LoVo (cell line): Measurements from ENCODE around the gene HDAC3.
A peak's percentile ranks its signal among the peaks of the same experiment; 100 is the strongest.

Experiments
- DNase-seq: peaks from one replicate; pipeline ENCODE4 v3.0.0-alpha.2; 2016; ENCODE audit warnings: low spot score

Gene HDAC3

GRCh38 chr5:141657937-141658545, 21.4 kb upstream of the HDAC3 start:
- no peak for DNase-seq

- DNase-seq = no peak
Observed at GRCh38 chr5:141657404-141657803, 20.8 kb upstream of the HDAC3 start.

- no peak for DNase-seq
Observed at GRCh38 chr5:141656396-141656795, 19.7 kb upstream of the HDAC3 start.

GRCh38 chr5:141655020-141655419, 18.4 kb upstream of the HDAC3 start:
- no peak for DNase-seq

GRCh38 chr5:141654298-141654697, 17.6 kb upstream of the HDAC3 start:
- peak; percentile 20 for DNase-seq

GRCh38 chr5:141651728-141652105, 15.1 kb upstream of the HDAC3 start:
- no peak for DNase-seq

- DNase-seq = peak; percentile 91
Observed at GRCh38 chr5:141650851-141651727, 14.4 kb upstream of the HDAC3 start, which contains the start of gene FCHSD1. Gene FCHSD1 (minus strand): TSS chr5:141651418. CDS start chr5:141651368, 50 bp downstream.

GRCh38 chr5:141649972-141650371, 13.3 kb upstream of the HDAC3 start:
- DNase-seq = no peak

- DNase-seq = no peak
Observed at GRCh38 chr5:141649056-141649688, 12.5 kb upstream of the HDAC3 start.

GRCh38 chr5:141647851-141648250, 11.2 kb upstream of the HDAC3 start:
- no peak for DNase-seq

- no peak for DNase-seq
Observed at GRCh38 chr5:141647242-141647641, 10.6 kb upstream of the HDAC3 start.

- DNase-seq = no peak
Observed at GRCh38 chr5:141646026-141646425, 9.4 kb upstream of the HDAC3 start.

- peak; percentile 83 for DNase-seq
Observed at GRCh38 chr5:141641634-141642267, 5.1 kb upstream of the HDAC3 start.

- no peak for DNase-seq
Observed at GRCh38 chr5:141640698-141641097, 4.0 kb upstream of the HDAC3 start.

- DNase-seq = no peak
Observed at GRCh38 chr5:141640051-141640415, 3.4 kb upstream of the HDAC3 start.

- DNase-seq = no peak
Observed at GRCh38 chr5:141639357-141640050, 2.9 kb upstream of the HDAC3 start.

GRCh38 chr5:141638771-141639170, 2.1 kb upstream of the HDAC3 start:
- DNase-seq = no peak

- DNase-seq = peak; percentile 19
Observed at GRCh38 chr5:141637767-141638419, 1.2 kb upstream of the HDAC3 start.

- peak; percentile 45 for DNase-seq
Observed at GRCh38 chr5:141637123-141637766, 596 bp upstream of the HDAC3 start.

GRCh38 chr5:141636106-141636412, 590 bp downstream of the HDAC3 start:
- DNase-seq = no peak

- no peak for DNase-seq
Observed at GRCh38 chr5:141635646-141636045, 1.0 kb downstream of the HDAC3 start.
